ENCODE measurements around the gene TSPO2. TPM values are rescaled to one million over a fixed set of nuclear protein-coding genes. Genes with fewer than 3 reads are reported as not detected.
A peak's percentile ranks its signal among the peaks of the same experiment; 100 is the strongest.

Gene TSPO2
- total and polyA plus RNA-seq, 2 of the 13 experiments (the other 11 are each of a cell fraction or from before 2014, with no cell fraction given): 0.55 TPM; not detected in 1

DNA sequence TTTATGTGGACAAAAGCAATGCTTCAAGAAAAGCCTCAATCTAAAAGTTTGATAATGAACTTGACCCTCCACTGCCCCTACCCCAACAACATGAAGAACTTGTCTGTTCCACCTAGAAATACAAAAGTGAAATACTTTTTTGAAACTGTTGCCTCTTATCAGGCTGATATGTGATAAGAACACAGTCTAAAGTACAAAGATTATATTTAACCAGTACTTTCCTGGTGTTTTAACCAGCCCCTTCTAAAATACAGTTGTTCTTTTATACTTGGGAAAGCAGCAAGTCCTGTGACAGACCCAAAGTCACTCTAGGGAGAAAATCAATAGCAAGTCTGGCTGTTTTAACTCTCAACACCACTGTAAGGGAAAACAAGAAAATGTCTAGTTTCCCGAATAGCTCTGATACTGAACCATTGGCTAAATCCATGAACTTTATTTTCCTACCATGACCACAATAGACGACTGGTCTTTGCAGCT lies 23.3 kb downstream of the TSPO2 start (continued):
- TF ChIP-seq, protein P1, sequence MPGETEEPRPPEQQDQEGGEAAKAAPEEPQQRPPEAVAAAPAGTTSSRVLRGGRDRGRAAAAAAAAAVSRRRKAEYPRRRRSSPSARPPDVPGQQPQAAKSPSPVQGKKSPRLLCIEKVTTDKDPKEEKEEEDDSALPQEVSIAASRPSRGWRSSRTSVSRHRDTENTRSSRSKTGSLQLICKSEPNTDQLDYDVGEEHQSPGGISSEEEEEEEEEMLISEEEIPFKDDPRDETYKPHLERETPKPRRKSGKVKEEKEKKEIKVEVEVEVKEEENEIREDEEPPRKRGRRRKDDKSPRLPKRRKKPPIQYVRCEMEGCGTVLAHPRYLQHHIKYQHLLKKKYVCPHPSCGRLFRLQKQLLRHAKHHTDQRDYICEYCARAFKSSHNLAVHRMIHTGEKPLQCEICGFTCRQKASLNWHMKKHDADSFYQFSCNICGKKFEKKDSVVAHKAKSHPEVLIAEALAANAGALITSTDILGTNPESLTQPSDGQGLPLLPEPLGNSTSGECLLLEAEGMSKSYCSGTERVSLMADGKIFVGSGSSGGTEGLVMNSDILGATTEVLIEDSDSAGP (CRISPR knock-in tag; IDR thresholded peaks at IDR 0.05; ENCODE audit: borderline replicate concordance): no peak
- TF ChIP-seq ZNF30 (CRISPR knock-in tag; IDR thresholded peaks at IDR 0.05) (no peak), ZNF691 (CRISPR knock-in tag; IDR thresholded peaks at IDR 0.05; ENCODE audit: borderline replicate concordance, low read depth) (no peak), AGO1 (IDR thresholded peaks at IDR 0.05; ENCODE audit: low read depth, low read length, poor library complexity, severe bottlenecking) (no peak), HNF4A (CRISPR knock-in tag; IDR thresholded peaks at IDR 0.05) (peak; percentile 97), TRIM24 (CRISPR knock-in tag; IDR thresholded peaks at IDR 0.05) (no peak), REXO4 (CRISPR knock-in tag; IDR thresholded peaks at IDR 0.05; ENCODE audit: borderline replicate concordance) (no peak), ZKSCAN5 (CRISPR knock-in tag; IDR thresholded peaks at IDR 0.05) (no peak), SETDB1 (CRISPR knock-in tag; IDR thresholded peaks at IDR 0.05; ENCODE audit: borderline replicate concordance) (no peak), ZNF33B (CRISPR knock-in tag; IDR thresholded peaks at IDR 0.05) (no peak), JUN (CRISPR knock-in tag; IDR thresholded peaks at IDR 0.05) (no peak), ZNF740 (CRISPR knock-in tag; IDR thresholded peaks at IDR 0.05) (no peak), HOXA9 (CRISPR knock-in tag; IDR thresholded peaks at IDR 0.05; ENCODE audit: borderline replicate concordance) (peak; percentile 24; the same call in 1 of the 2 replicates), ATF5 (CRISPR knock-in tag; IDR thresholded peaks at IDR 0.05; ENCODE audit: low read depth) (no peak), ZNF678 (CRISPR knock-in tag; IDR thresholded peaks at IDR 0.05) (no peak), ZC3H4 (CRISPR knock-in tag; IDR thresholded peaks at IDR 0.05; ENCODE audit: borderline replicate concordance) (no peak), TRAFD1 (CRISPR knock-in tag; IDR thresholded peaks at IDR 0.05; ENCODE audit: borderline replicate concordance) (no peak), NCOR1 (IDR thresholded peaks at IDR 0.05; ENCODE audit: borderline replicate concordance, low read length) (peak; percentile 100), ZIK1 (CRISPR knock-in tag; IDR thresholded peaks at IDR 0.05; ENCODE audit: borderline replicate concordance, low read depth) (no peak), FOXO1 (CRISPR knock-in tag; IDR thresholded peaks at IDR 0.05) (0 out of 2 replicates have a peak, but pooled peaks have one; percentile 52)
- TF ChIP-seq, protein P2, sequence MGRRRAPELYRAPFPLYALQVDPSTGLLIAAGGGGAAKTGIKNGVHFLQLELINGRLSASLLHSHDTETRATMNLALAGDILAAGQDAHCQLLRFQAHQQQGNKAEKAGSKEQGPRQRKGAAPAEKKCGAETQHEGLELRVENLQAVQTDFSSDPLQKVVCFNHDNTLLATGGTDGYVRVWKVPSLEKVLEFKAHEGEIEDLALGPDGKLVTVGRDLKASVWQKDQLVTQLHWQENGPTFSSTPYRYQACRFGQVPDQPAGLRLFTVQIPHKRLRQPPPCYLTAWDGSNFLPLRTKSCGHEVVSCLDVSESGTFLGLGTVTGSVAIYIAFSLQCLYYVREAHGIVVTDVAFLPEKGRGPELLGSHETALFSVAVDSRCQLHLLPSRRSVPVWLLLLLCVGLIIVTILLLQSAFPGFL (CRISPR knock-in tag; IDR thresholded peaks at IDR 0.05): no peak
- TF ChIP-seq, protein P3, sequence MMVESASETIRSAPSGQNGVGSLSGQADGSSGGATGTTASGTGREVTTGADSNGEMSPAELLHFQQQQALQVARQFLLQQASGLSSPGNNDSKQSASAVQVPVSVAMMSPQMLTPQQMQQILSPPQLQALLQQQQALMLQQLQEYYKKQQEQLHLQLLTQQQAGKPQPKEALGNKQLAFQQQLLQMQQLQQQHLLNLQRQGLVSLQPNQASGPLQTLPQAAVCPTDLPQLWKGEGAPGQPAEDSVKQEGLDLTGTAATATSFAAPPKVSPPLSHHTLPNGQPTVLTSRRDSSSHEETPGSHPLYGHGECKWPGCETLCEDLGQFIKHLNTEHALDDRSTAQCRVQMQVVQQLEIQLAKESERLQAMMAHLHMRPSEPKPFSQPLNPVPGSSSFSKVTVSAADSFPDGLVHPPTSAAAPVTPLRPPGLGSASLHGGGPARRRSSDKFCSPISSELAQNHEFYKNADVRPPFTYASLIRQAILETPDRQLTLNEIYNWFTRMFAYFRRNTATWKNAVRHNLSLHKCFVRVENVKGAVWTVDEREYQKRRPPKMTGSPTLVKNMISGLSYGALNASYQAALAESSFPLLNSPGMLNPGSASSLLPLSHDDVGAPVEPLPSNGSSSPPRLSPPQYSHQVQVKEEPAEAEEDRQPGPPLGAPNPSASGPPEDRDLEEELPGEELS (CRISPR knock-in tag; IDR thresholded peaks at IDR 0.05): peak; percentile 77

Measured in HepG2 (cell line).